Subcutaneous abdominal adipose tissue (tissue), 5 donors: ENCODE results near the gene SYT1.

Experiments used
- H3K27ac ChIP-seq: one replicate; pipeline ENCODE4 v1.7.0; 2013; ENCODE audit warnings: low read depth, mild to moderate bottlenecking, inconsistent platforms, low read length, moderate library complexity
- H3K27me3 ChIP-seq, 5 donors: one replicate each; pipeline ENCODE4 v1.7.0; 2013; ENCODE audit warnings: low read length in 5 of 5, inconsistent platforms in 1 of 5; ENCODE audit not compliant: control insufficient read depth in 5 of 5, insufficient read depth in 4 of 5
- H3K36me3 ChIP-seq, 5 donors: one replicate each; pipeline ENCODE4 v1.7.0; 2013; ENCODE audit warnings: low read length in 5 of 5; ENCODE audit not compliant: control insufficient read depth in 5 of 5, insufficient read depth in 5 of 5
- H3K4me1 ChIP-seq, 5 donors: one replicate each; pipeline ENCODE4 v1.7.0; 2013; ENCODE audit warnings: low read length in 5 of 5, mild to moderate bottlenecking in 3 of 5, moderate library complexity in 1 of 5; ENCODE audit not compliant: control insufficient read depth in 5 of 5, insufficient read depth in 5 of 5
- H3K4me3 ChIP-seq, 5 donors: one replicate each; pipeline ENCODE4 v1.7.0; 2013; ENCODE audit warnings: low read length in 5 of 5, low read depth in 1 of 5
- H3K9ac ChIP-seq, 5 donors: one replicate each; pipeline ENCODE4 v1.7.0; 2013; ENCODE audit warnings: low read length in 5 of 5, mild to moderate bottlenecking in 4 of 5, moderate library complexity in 3 of 5
- H3K9me3 ChIP-seq, 5 donors: one replicate each; pipeline ENCODE4 v1.7.0; 2013; ENCODE audit warnings: low read length in 5 of 5; ENCODE audit not compliant: control insufficient read depth in 5 of 5
- donor health status: healthy.
- donor health status: healthy.
- donor health status: healthy.
- donor health status: healthy.
- donor health status: healthy.

SYT1 gene

DNA sequence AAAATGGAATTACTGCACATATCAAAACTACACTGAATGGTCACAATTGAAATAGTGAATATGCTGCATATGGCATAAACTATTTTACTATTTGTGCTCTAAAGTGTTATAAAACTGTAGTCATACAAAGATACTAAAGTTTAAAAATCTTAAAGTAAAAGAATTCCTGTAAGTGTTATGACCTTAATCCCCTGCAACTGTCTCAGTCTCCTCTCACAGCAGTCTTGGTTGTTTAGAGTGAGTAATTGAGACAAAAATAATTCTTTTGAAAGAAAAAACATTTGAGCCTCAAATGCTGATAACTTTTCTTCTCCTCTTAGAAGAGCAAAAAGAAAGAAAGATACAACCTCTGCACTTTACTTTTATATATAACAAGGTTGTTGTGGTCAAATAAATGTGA is 99.9 kb downstream of the SYT1 start:
- H3K36me3 ChIP-seq, result no peaks in the 10 kb centered on the region
- H3K27me3 ChIP-seq, result no peaks in the 10 kb centered on the region
- no peak overlapping the region for H3K9ac ChIP-seq
- no peak overlapping the region for H3K27ac ChIP-seq
- no peaks in the 10 kb centered on the region for H3K9me3 ChIP-seq
- no peaks in the 10 kb centered on the region for H3K4me1 ChIP-seq
- no peak overlapping the region for H3K4me3 ChIP-seq

DNA sequence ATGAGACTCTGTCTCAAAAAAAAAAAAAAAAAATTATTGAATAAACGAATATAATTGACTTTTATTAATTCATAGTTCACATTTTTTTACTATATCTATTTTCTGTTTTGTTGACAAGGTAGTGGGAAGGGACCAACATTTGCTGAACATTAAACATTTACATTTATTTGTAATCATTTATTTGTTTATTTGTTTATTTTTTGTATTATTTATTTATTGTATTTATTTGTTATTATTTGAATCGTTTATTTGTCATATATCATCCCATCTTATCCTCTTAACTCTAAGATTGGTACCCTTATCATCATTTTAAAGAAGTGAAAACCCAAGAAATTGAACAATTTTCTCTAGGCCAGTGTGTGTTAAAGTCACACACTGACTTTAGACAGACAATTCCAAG is 101.5 kb downstream of the SYT1 start:
- Histone ChIP-seq H3K4me3 (no peak overlapping the region), H3K4me1 (no peaks in the 10 kb centered on the region), H3K27me3 (no peaks in the 10 kb centered on the region), H3K27ac (no peak overlapping the region), H3K36me3 (no peaks in the 10 kb centered on the region), H3K9me3 (no peaks in the 10 kb centered on the region), H3K9ac (no peak overlapping the region)

DNA sequence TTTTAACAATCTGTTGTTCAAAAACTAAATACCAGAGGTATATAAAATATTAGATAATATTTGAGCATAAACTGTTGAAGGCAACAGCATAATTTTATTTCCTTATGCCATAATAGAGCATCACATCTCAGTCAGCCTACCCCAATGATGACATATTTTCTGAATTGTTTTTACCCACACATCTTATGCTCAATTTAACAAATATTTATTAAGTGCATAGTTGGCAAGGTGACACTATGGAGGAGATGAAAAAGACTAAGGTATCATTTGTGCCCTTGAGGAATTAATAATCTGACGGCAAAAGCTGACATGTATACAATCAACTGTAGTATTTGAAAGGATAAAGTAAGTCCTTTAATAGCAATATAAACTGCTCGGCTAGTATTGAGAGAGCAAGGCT is 102.4 kb downstream of the SYT1 start:
- no peaks in the 10 kb centered on the region for H3K9me3 ChIP-seq
- no peaks in the 10 kb centered on the region for H3K36me3 ChIP-seq
- H3K4me3 ChIP-seq, result no peak overlapping the region
- H3K27me3 ChIP-seq, result no peaks in the 10 kb centered on the region
- no peak overlapping the region for H3K9ac ChIP-seq
- H3K27ac ChIP-seq, result no peak overlapping the region
- no peaks in the 10 kb centered on the region for H3K4me1 ChIP-seq

DNA sequence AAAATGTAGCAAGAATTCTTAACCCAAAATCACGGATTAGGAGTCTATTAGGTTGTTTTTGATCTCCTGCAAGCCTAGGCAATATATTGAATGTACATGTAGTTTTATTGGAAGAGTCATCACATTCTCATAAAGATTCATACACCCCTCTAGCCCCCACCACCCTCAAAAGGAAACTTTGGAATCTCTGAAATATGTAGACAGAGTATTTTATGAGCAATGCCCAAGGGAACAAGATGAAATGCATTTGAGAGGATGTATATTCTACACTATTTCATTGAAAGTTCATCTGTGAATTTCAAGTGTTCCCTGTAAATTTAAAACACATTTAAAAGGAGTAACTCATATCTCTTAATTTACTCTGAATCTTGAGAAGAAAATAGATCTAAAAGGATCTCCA is 103.7 kb downstream of the SYT1 start:
- Histone ChIP-seq H3K9ac (no peak overlapping the region), H3K9me3 (no peaks in the 10 kb centered on the region), H3K27me3 (no peaks in the 10 kb centered on the region), H3K4me3 (no peak overlapping the region), H3K4me1 (no peaks in the 10 kb centered on the region), H3K27ac (no peak overlapping the region), H3K36me3 (no peaks in the 10 kb centered on the region)

DNA sequence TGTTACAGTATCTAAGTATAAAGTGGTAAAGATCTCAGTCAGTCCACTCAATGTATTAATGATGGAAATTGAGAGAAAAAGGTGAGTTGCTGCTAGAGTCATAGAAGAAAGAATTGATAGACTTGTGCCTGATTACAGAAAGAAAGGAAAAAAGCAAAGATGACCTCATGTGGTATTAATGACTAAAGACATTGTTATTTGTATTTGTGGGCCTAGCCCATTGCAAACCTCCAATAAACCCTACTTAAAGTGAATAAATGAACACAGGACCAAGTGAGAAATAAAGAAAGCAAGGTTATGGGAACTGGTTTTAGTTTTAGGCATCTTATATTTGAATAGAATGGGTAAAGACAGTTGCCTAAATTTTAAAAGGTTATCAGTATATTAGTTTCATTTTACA is 105.5 kb downstream of the SYT1 start:
- peaks cover 0 to under 1% (median 0%) of the 10 kb centered on the region in 5 donors for H3K4me1 ChIP-seq
- no peak overlapping the region for H3K9ac ChIP-seq
- H3K4me3 ChIP-seq, result no peak overlapping the region
- no peaks in the 10 kb centered on the region for H3K36me3 ChIP-seq
- H3K9me3 ChIP-seq, result no peaks in the 10 kb centered on the region
- no peak overlapping the region for H3K27ac ChIP-seq
- H3K27me3 ChIP-seq, result no peaks in the 10 kb centered on the region

DNA sequence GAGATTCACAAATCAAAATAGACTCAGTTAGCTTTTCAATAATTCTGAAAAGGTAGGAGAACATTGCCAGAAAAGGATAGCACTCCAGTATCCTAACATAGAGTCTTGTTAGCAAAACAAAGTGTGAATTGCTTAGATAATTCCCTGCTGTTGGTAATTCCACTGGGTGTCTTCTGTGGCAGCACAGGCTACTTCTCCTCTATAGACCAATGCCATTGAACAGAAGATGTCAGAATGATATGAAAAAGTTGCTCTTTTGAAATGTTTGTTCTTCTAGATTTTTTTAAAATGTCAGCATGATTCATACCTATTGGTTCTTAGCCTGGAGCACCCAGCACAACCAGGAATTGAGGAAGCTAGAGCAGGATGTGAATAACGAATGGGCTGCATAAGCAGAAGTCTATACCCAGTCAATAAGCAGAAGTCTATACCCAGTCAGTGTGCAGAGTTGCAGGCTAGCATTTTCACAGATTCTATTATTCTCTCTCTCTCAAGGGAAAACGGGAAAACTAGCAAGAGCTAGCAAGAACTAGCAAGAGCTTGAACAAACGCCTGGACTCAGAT is 112.8 kb downstream of the SYT1 start:
- H3K4me3 ChIP-seq, result no peak overlapping the region
- peaks cover 0 to 5% (median 4%) of the 10 kb centered on the region in 5 donors for H3K4me1 ChIP-seq
- no peaks in the 10 kb centered on the region for H3K36me3 ChIP-seq
- no peaks in the 10 kb centered on the region for H3K27me3 ChIP-seq
- no peak overlapping the region for H3K27ac ChIP-seq
- no peaks in the 10 kb centered on the region for H3K9me3 ChIP-seq
- no peak overlapping the region for H3K9ac ChIP-seq

DNA sequence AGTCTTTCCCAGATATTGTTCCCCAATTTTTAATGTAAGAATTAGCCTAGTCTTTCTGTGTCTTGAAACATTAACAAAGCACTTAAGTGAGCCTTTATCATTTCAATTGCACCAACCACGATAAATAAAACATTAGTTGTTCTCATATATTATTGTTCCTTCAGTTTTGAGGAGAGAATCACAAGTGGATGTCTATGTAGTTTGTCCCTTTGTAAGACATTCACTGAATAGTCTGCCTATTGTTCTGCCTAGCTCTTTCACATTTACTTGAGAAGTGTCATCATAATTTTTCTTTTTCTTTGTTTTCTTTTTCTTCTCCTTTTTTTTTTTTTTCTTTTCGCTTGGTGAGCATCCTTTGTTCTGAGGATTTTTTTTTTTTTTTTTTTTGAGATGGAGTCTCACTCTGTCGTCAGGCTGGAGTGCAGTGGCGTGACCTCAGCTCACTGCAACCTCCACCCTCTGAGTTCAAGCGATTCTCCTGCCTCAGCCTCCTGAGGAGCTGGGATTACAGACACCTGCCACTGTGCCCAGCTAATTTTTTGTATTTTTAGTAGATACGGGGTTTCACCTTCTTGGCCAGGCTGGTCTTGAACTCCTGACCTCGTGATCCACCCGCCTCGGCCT is 129.7 kb downstream of the SYT1 start:
- Histone ChIP-seq H3K4me3 (no peak overlapping the region), H3K27ac (no peak overlapping the region), H3K27me3 (no peaks in the 10 kb centered on the region), H3K9ac (no peak overlapping the region), H3K36me3 (no peaks in the 10 kb centered on the region), H3K4me1 (no peaks in the 10 kb centered on the region), H3K9me3 (no peaks in the 10 kb centered on the region)

DNA sequence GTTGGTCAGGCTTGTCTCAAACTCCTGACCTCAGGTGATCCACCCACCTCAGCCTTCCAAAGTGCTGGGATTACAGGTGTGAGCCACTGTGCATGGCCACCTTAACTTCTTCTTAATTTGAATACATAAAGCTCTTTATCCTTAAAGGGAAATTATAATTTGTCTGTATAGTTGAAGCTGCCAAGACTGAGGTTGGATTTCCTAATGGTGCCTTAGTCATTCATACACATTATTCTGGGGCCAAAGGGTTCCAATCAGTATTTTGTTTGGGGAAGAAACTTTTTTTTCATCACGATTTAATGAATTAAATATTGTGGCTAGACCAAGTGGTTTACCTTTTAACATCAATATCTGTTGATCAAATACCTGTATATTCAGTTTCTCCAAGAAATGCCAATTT is 135.9 kb downstream of the SYT1 start:
- H3K27me3 ChIP-seq, result no peaks in the 10 kb centered on the region

DNA sequence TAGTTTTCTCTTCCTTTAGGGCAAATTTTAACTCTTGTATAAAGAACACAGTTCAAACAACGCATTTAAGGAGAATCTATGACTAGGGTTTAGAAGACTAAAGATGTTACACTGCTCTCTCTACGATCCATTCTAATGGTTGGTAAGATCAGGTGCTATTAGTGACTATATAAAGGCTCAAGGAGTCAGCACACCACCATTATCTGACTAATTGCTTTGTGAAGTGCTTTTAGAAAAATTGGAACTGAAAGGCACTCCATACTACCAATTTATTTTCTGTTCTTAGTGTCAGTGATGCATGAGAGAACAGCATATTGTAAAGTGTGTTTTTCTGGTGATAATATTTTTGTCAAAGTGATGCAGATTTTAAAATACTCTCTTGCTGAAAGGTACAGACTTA is 136.8 kb downstream of the SYT1 start:
- H3K9me3 ChIP-seq, result no peaks in the 10 kb centered on the region

More for the DNA sequence above, 135.9 kb downstream of the SYT1 start:
- Histone ChIP-seq H3K4me3 (no peak overlapping the region), H3K36me3 (no peaks in the 10 kb centered on the region), H3K27ac (no peak overlapping the region), H3K9me3 (no peaks in the 10 kb centered on the region), H3K9ac (no peak overlapping the region), H3K4me1 (no peaks in the 10 kb centered on the region)

DNA sequence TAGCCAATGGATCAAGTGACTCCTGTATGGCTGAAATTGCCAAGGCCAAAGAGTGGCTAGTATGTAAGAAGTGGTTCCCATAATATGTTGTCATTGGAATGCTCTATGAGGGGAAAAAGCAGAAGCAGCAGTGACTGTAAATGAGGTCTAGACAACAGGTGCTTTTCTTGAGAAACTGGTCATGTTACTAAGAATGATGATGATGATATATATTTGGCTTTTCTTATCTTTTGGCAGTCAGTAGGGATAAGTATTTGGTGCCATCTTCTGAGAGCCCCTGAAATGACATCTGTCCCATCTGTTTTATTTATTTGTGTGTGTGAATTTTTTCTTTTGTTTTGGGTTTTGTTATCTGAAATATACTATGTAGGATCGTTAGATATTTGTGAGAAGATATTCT is 141.7 kb downstream of the SYT1 start:
- Histone ChIP-seq H3K27me3 (no peaks in the 10 kb centered on the region), H3K4me1 (no peaks in the 10 kb centered on the region), H3K9me3 (no peaks in the 10 kb centered on the region), H3K36me3 (no peaks in the 10 kb centered on the region), H3K27ac (no peak overlapping the region), H3K4me3 (no peak overlapping the region), H3K9ac (no peak overlapping the region)

More for the DNA sequence above, 136.8 kb downstream of the SYT1 start:
- H3K4me1 ChIP-seq, result no peaks in the 10 kb centered on the region
- H3K4me3 ChIP-seq, result no peak overlapping the region
- H3K9ac ChIP-seq, result no peak overlapping the region
- H3K27ac ChIP-seq, result no peak overlapping the region
- no peaks in the 10 kb centered on the region for H3K27me3 ChIP-seq
- H3K36me3 ChIP-seq, result no peaks in the 10 kb centered on the region
